NCI-H345 treated with DMSO at 0.1 percent for 48 hours (cell line): ENCODE measurements around the gene SLC2A2.
A peak's percentile ranks its signal among the peaks of the same experiment; 100 is the strongest.

Experiments
- DNase-seq: peaks from one replicate; lab custom pipeline; 2025; ENCODE audit not compliant: unreplicated experiment; lab: John Stamatoyannopoulos, UW

Gene SLC2A2

GRCh38 chr3:171026597-171027293 is at the start of gene SLC2A2:
Gene SLC2A2 (minus strand): TSS chr3:171026720. CDS start chr3:171026670, 50 bp downstream.
- DNase-seq, result no peak

GRCh38 chr3:171072432-171072831 is 45.9 kb upstream of the SLC2A2 start:
- no peak for DNase-seq

GRCh38 chr3:171068658-171069057 is 42.1 kb upstream of the SLC2A2 start:
- no peak for DNase-seq

GRCh38 chr3:171066206-171066605 is 39.7 kb upstream of the SLC2A2 start:
- DNase-seq, result no peak

GRCh38 chr3:171065732-171066131 is 39.2 kb upstream of the SLC2A2 start:
- no peak for DNase-seq

- no peak for DNase-seq
Measured at GRCh38 chr3:171064461-171064860, 37.9 kb upstream of the SLC2A2 start.

- DNase-seq, result no peak
Measured at GRCh38 chr3:171061749-171062148, 35.2 kb upstream of the SLC2A2 start.

GRCh38 chr3:171059978-171060377 is 33.5 kb upstream of the SLC2A2 start:
- no peak for DNase-seq

- no peak for DNase-seq
Measured at GRCh38 chr3:171058873-171059603, 32.5 kb upstream of the SLC2A2 start.

- no peak for DNase-seq
Measured at GRCh38 chr3:171058058-171058457, 31.5 kb upstream of the SLC2A2 start.

GRCh38 chr3:171057072-171057471 is 30.6 kb upstream of the SLC2A2 start:
- DNase-seq, result no peak

GRCh38 chr3:171056528-171056927 is 30.0 kb upstream of the SLC2A2 start:
- no peak for DNase-seq

- DNase-seq, result no peak
Measured at GRCh38 chr3:171055336-171056178, 29.0 kb upstream of the SLC2A2 start.

- no peak for DNase-seq
Measured at GRCh38 chr3:171054921-171055320, 28.4 kb upstream of the SLC2A2 start.

GRCh38 chr3:171054231-171054630 is 27.7 kb upstream of the SLC2A2 start:
- no peak for DNase-seq

- DNase-seq, result peak; percentile 12
Measured at GRCh38 chr3:171049861-171050444, 23.4 kb upstream of the SLC2A2 start.

GRCh38 chr3:171046760-171047159 is 20.2 kb upstream of the SLC2A2 start:
- DNase-seq, result no peak

- DNase-seq, result no peak
Measured at GRCh38 chr3:171044835-171045793, 18.6 kb upstream of the SLC2A2 start.

- DNase-seq, result no peak
Measured at GRCh38 chr3:171044384-171044783, 17.9 kb upstream of the SLC2A2 start.

- no peak for DNase-seq
Measured at GRCh38 chr3:171039674-171040073, 13.2 kb upstream of the SLC2A2 start.
